ENCODE data around the gene SHISA2.
"Not testable (repeated sequence)": the region's sequence is repeated elsewhere in the genome, so short reads cannot be mapped to it uniquely, and the experiment has no call there.

SHISA2 gene

GRCh38 chr13:26068372-26068771 lies 16.6 kb upstream of the SHISA2 start:
- not testable (repeated sequence) for H3K27me3 ChIP-seq (ENCODE audit: insufficient read depth, low read length, poor library complexity, severe bottlenecking); H3K9ac ChIP-seq (ENCODE audit: low read depth, low read length, poor library complexity, severe bottlenecking); H3K79me2 ChIP-seq (ENCODE audit: insufficient read depth, low read length); H3K9me3 ChIP-seq (ENCODE audit: insufficient read depth, low read depth, low read length); H2AFZ ChIP-seq (ENCODE audit: low read length); H4K20me1 ChIP-seq (ENCODE audit: insufficient read depth, low read length, poor library complexity, severe bottlenecking); H3K36me3 ChIP-seq (ENCODE audit: insufficient read depth, low read length); H3K4me3 ChIP-seq (ENCODE audit: low read length, poor library complexity, severe bottlenecking); H3K4me1 ChIP-seq (ENCODE audit: insufficient read depth, low read length, poor library complexity, severe bottlenecking); H3K9me2 ChIP-seq (replicated peaks; ENCODE audit: low read depth, low read length); H3F3A ChIP-seq (ENCODE audit: low read depth)
- peak overlapping the region; percentile 1 for H3K4me2 ChIP-seq (ENCODE audit: low read depth, low read length, poor library complexity, severe bottlenecking)

- Histone ChIP-seq H3K9me2 (replicated peaks; ENCODE audit: low read depth, low read length) (no peaks in the 10 kb centered on the region), H3K79me2 (ENCODE audit: insufficient read depth, low read length) (no peaks in the 10 kb centered on the region), H3K36me3 (ENCODE audit: insufficient read depth, low read length) (no peaks in the 10 kb centered on the region), H3K9ac (ENCODE audit: low read depth, low read length, poor library complexity, severe bottlenecking) (no peak overlapping the region), H4K20me1 (ENCODE audit: insufficient read depth, low read length, poor library complexity, severe bottlenecking) (no peaks in the 10 kb centered on the region), H3K9me3 (ENCODE audit: insufficient read depth, low read depth, low read length) (no peaks in the 10 kb centered on the region), H3K4me1 (ENCODE audit: insufficient read depth, low read length, poor library complexity, severe bottlenecking) (peaks cover 10% of the 10 kb centered on the region), H2AFZ (ENCODE audit: low read length) (no peak overlapping the region), H3K4me3 (ENCODE audit: low read length, poor library complexity, severe bottlenecking) (no peak overlapping the region), H3K4me2 (ENCODE audit: low read depth, low read length, poor library complexity, severe bottlenecking) (no peak overlapping the region), H3K27me3 (ENCODE audit: insufficient read depth, low read length, poor library complexity, severe bottlenecking) (no peaks in the 10 kb centered on the region), H3F3A (ENCODE audit: low read depth) (no peaks in the 10 kb centered on the region)
- TF ChIP-seq EZH2phosphoT487 (IDR thresholded peaks at IDR 0.05; ENCODE audit: borderline replicate concordance) (no peak), CTCF (conservative IDR thresholded peaks at IDR 0.05; ENCODE audit: low read length) (no peak)
Measured at GRCh38 chr13:26067601-26068000, 15.8 kb upstream of the SHISA2 start.

GRCh38 chr13:26066492-26066891 lies 14.7 kb upstream of the SHISA2 start:
- H3F3A ChIP-seq (ENCODE audit: low read depth); H3K4me2 ChIP-seq (ENCODE audit: low read depth, low read length, poor library complexity, severe bottlenecking); H3K79me2 ChIP-seq (ENCODE audit: insufficient read depth, low read length); H3K9me2 ChIP-seq (replicated peaks; ENCODE audit: low read depth, low read length); H3K9me3 ChIP-seq (ENCODE audit: insufficient read depth, low read depth, low read length); H3K4me3 ChIP-seq (ENCODE audit: low read length, poor library complexity, severe bottlenecking); H3K36me3 ChIP-seq (ENCODE audit: insufficient read depth, low read length); H2AFZ ChIP-seq (ENCODE audit: low read length); H3K27me3 ChIP-seq (ENCODE audit: insufficient read depth, low read length, poor library complexity, severe bottlenecking); H4K20me1 ChIP-seq (ENCODE audit: insufficient read depth, low read length, poor library complexity, severe bottlenecking); H3K9ac ChIP-seq (ENCODE audit: low read depth, low read length, poor library complexity, severe bottlenecking): not testable (repeated sequence)
- H3K4me1 ChIP-seq (ENCODE audit: insufficient read depth, low read length, poor library complexity, severe bottlenecking), result peaks cover 19% of the 10 kb centered on the region

GRCh38 chr13:26062853-26063444 lies 11.1 kb upstream of the SHISA2 start:
- Histone ChIP-seq H3K4me2 (ENCODE audit: low read depth, low read length, poor library complexity, severe bottlenecking) (no peak overlapping the region), H2AFZ (ENCODE audit: low read length) (no peak overlapping the region; the same call in 1 of the 2 replicates), H3K9me2 (replicated peaks; ENCODE audit: low read depth, low read length) (no peaks in the 10 kb centered on the region), H3F3A (ENCODE audit: low read depth) (no peaks in the 10 kb centered on the region), H3K27me3 (ENCODE audit: insufficient read depth, low read length, poor library complexity, severe bottlenecking) (no peaks in the 10 kb centered on the region), H3K4me1 (ENCODE audit: insufficient read depth, low read length, poor library complexity, severe bottlenecking) (peaks cover 19% of the 10 kb centered on the region), H3K4me3 (ENCODE audit: low read length, poor library complexity, severe bottlenecking) (no peak overlapping the region), H4K20me1 (ENCODE audit: insufficient read depth, low read length, poor library complexity, severe bottlenecking) (no peaks in the 10 kb centered on the region), H3K36me3 (ENCODE audit: insufficient read depth, low read length) (no peaks in the 10 kb centered on the region), H3K9me3 (ENCODE audit: insufficient read depth, low read depth, low read length) (no peaks in the 10 kb centered on the region), H3K9ac (ENCODE audit: low read depth, low read length, poor library complexity, severe bottlenecking) (no peak overlapping the region), H3K79me2 (ENCODE audit: insufficient read depth, low read length) (no peaks in the 10 kb centered on the region)
- TF ChIP-seq EZH2phosphoT487 (IDR thresholded peaks at IDR 0.05; ENCODE audit: borderline replicate concordance), result no peak
- TF ChIP-seq CTCF (conservative IDR thresholded peaks at IDR 0.05; ENCODE audit: low read length), result peak; percentile 95
